ENCODE results near the gene HTR3E.
A peak's percentile ranks its signal among the peaks of the same experiment; 100 is the strongest.

Gene HTR3E

DNA sequence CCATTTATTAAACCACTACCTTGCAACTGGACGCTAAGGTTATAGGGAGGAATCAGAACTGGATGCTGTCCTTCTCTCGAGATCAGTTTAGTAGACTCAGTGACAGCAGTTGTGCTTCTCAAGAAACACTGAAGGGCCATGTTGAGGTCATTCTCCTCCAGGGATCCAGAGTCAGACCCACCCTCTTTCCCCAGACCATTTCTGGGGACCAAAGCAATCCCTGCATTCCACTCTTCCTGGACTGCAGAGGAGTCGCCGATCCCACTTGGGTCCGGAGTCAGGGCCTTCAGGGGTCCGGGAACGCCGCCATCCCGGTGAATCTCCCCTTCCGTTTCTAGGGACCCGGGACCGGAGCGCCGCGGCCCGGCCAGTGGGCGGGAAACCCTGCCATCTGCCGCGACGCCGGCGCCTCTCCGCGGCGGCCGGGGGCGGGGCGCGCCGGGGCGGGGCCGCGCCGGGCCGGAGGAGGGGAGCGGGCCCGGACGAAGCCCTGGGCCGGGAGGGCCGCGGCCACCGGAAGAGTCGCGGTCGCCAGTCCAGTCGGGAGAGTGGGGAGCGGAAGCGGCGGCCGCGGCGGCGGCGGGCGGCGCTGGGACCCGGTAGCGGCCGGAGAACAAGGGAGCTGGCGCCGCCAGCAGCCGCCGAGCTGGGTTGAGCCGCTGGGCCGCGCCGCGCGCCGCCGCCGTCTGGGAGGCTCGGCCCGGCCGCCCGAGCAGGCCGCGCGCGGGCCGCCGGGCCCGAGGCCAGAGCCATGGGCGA is 58.2 kb downstream of the HTR3E start, which contains the start of gene DVL3 (continued):
- TF ChIP-seq, protein P1, sequence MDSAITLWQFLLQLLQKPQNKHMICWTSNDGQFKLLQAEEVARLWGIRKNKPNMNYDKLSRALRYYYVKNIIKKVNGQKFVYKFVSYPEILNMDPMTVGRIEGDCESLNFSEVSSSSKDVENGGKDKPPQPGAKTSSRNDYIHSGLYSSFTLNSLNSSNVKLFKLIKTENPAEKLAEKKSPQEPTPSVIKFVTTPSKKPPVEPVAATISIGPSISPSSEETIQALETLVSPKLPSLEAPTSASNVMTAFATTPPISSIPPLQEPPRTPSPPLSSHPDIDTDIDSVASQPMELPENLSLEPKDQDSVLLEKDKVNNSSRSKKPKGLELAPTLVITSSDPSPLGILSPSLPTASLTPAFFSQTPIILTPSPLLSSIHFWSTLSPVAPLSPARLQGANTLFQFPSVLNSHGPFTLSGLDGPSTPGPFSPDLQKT (IDR thresholded peaks at IDR 0.05; ENCODE audit: borderline replicate concordance, low read depth, low read length), result no peak
- TF ChIP-seq ZFHX2 (tag by site-specific recombination; conservative IDR thresholded peaks at IDR 0.05), result peak; percentile 15; the same call in 1 of the 2 replicates
- peak; percentile 76 for TF ChIP-seq IKZF3 (tag by site-specific recombination; IDR thresholded peaks at IDR 0.05)
- no peak for TF ChIP-seq ZNF830 (tag by site-specific recombination; IDR thresholded peaks at IDR 0.05; ENCODE audit: low read depth)
- TF ChIP-seq, protein P2, sequence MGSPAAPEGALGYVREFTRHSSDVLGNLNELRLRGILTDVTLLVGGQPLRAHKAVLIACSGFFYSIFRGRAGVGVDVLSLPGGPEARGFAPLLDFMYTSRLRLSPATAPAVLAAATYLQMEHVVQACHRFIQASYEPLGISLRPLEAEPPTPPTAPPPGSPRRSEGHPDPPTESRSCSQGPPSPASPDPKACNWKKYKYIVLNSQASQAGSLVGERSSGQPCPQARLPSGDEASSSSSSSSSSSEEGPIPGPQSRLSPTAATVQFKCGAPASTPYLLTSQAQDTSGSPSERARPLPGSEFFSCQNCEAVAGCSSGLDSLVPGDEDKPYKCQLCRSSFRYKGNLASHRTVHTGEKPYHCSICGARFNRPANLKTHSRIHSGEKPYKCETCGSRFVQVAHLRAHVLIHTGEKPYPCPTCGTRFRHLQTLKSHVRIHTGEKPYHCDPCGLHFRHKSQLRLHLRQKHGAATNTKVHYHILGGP (tag by site-specific recombination; IDR thresholded peaks at IDR 0.05), result no peak
- no peak for TF ChIP-seq ZFP3 (tag by site-specific recombination; IDR thresholded peaks at IDR 0.05; ENCODE audit: low read depth)
- 0 out of 2 replicates have a peak, but pooled peaks have one; percentile 18 for TF ChIP-seq KLF10 (tag by site-specific recombination; IDR thresholded peaks at IDR 0.05)
- TF ChIP-seq BCL11B (tag by site-specific recombination; IDR thresholded peaks at IDR 0.05; ENCODE audit: low read depth), result 0 out of 2 replicates have a peak, but pooled peaks have one; percentile 10
- no peak for TF ChIP-seq MZF1 (tag by site-specific recombination; IDR thresholded peaks at IDR 0.05; ENCODE audit: borderline replicate concordance)
- peak; percentile 42 for TF ChIP-seq SP3 (tag by site-specific recombination; IDR thresholded peaks at IDR 0.05)

DNA sequence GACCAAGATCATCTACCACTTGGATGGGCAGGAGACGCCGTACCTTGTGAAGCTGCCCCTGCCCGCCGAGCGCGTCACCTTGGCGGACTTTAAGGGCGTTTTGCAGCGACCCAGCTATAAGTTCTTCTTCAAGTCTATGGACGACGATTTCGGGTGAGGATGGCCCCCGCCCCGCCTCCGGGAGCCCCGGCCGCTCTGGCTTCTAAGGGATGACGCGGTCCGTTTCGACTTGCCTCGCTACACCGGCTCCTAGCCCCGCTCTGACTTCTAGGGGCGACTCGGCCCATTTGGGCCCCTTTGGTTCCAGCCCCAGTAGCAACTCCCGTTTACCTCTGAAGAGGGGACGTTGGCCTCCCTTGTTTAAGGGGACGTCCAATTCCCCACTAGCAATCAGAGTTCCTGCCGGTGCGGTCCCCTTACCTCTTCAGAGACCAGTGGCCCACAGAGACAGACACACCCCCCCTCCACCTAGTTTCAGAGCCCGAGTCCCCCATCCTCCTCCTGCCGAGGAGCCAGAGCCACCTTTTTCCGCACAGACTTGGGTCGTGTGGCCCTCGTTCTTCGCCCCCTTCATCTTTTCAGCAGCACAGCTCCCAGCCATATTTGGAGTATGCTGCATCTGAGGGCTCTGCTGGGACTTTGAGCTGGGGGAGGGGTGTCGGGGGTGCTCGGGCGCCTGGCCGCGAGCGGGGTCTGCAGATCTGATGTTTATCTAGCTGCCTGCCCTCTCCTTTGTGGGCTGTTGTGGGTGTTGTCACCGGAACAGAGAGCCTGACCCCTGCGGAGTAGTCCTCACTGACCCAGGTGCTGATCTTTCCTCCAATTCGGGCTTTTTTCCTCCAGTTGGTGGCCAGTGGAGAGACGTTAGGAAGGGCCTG is 59.0 kb downstream of the HTR3E start:
- Histone ChIP-seq H3K36me3 (ENCODE audit: control insufficient read depth in 2 of 2, insufficient read depth in 1 of 2, low read length in 2 of 2) (peaks cover 0 to 15% of the 10 kb centered on the region in 2 experiments; a peak in 2 of 3 replicates), H3K4me3 (ENCODE audit: low read depth, low read length) (peak overlapping the region; percentile 82), H3K9me3 (ENCODE audit: control insufficient read depth, insufficient read depth, low read depth, low read length) (no peaks in the 10 kb centered on the region), H3K4me1 (ENCODE audit: control insufficient read depth, insufficient read depth, low read length) (no peaks in the 10 kb centered on the region), H3K27ac (ENCODE audit: extremely low read depth, low read depth, low read length) (peak overlapping the region; percentile 95)
- ChIA-PET CTCF (interaction anchor here (0.6 to 1.6 kb wide), 4 partner anchors 10 to 271 kb away, joined by 3 read pairs; partner anchors contain the start of gene PARL), POLR2A (interaction anchor here (0.6 to 2.0 kb wide), 8 partner anchors 13 to 140 kb away, joined by 3 to 11 read pairs (median 6); partner anchors contain the start of genes ABCF3, AP2M1 and EIF2B5)
- TF ChIP-seq KLF7 (tag by site-specific recombination; IDR thresholded peaks at IDR 0.05; ENCODE audit: borderline replicate concordance), result no peak
- no peak for TF ChIP-seq ZNF157 (tag by site-specific recombination; IDR thresholded peaks at IDR 0.05)
- no peak for TF ChIP-seq ZNF221 (tag by site-specific recombination; IDR thresholded peaks at IDR 0.05; ENCODE audit: borderline replicate concordance)
- no peak for TF ChIP-seq ZNF433 (tag by site-specific recombination; IDR thresholded peaks at IDR 0.05; ENCODE audit: low read depth)
- 0 out of 2 replicates have a peak, but pooled peaks have one; percentile 19 for TF ChIP-seq ZEB2 (tag by site-specific recombination; IDR thresholded peaks at IDR 0.05)
- TF ChIP-seq, protein P3, sequence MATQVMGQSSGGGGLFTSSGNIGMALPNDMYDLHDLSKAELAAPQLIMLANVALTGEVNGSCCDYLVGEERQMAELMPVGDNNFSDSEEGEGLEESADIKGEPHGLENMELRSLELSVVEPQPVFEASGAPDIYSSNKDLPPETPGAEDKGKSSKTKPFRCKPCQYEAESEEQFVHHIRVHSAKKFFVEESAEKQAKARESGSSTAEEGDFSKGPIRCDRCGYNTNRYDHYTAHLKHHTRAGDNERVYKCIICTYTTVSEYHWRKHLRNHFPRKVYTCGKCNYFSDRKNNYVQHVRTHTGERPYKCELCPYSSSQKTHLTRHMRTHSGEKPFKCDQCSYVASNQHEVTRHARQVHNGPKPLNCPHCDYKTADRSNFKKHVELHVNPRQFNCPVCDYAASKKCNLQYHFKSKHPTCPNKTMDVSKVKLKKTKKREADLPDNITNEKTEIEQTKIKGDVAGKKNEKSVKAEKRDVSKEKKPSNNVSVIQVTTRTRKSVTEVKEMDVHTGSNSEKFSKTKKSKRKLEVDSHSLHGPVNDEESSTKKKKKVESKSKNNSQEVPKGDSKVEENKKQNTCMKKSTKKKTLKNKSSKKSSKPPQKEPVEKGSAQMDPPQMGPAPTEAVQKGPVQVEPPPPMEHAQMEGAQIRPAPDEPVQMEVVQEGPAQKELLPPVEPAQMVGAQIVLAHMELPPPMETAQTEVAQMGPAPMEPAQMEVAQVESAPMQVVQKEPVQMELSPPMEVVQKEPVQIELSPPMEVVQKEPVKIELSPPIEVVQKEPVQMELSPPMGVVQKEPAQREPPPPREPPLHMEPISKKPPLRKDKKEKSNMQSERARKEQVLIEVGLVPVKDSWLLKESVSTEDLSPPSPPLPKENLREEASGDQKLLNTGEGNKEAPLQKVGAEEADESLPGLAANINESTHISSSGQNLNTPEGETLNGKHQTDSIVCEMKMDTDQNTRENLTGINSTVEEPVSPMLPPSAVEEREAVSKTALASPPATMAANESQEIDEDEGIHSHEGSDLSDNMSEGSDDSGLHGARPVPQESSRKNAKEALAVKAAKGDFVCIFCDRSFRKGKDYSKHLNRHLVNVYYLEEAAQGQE (tag by site-specific recombination; IDR thresholded peaks at IDR 0.05), result peak; percentile 65; the same call in 1 of the 2 replicates
- TF ChIP-seq, protein P4, sequence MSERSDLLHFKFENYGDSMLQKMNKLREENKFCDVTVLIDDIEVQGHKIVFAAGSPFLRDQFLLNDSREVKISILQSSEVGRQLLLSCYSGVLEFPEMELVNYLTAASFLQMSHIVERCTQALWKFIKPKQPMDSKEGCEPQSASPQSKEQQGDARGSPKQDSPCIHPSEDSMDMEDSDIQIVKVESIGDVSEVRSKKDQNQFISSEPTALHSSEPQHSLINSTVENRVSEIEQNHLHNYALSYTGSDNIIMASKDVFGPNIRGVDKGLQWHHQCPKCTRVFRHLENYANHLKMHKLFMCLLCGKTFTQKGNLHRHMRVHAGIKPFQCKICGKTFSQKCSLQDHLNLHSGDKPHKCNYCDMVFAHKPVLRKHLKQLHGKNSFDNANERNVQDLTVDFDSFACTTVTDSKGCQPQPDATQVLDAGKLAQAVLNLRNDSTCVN (tag by site-specific recombination; optimal IDR thresholded peaks at IDR 0.05), result peak; percentile 55
- TF ChIP-seq, protein P5, sequence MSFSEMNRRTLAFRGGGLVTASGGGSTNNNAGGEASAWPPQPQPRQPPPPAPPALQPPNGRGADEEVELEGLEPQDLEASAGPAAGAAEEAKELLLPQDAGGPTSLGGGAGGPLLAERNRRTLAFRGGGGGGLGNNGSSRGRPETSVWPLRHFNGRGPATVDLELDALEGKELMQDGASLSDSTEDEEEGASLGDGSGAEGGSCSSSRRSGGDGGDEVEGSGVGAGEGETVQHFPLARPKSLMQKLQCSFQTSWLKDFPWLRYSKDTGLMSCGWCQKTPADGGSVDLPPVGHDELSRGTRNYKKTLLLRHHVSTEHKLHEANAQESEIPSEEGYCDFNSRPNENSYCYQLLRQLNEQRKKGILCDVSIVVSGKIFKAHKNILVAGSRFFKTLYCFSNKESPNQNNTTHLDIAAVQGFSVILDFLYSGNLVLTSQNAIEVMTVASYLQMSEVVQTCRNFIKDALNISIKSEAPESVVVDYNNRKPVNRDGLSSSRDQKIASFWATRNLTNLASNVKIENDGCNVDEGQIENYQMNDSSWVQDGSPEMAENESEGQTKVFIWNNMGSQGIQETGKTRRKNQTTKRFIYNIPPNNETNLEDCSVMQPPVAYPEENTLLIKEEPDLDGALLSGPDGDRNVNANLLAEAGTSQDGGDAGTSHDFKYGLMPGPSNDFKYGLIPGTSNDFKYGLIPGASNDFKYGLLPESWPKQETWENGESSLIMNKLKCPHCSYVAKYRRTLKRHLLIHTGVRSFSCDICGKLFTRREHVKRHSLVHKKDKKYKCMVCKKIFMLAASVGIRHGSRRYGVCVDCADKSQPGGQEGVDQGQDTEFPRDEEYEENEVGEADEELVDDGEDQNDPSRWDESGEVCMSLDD (tag by site-specific recombination; IDR thresholded peaks at IDR 0.05), result 0 out of 2 replicates have a peak, but pooled peaks have one; percentile 21
- TF ChIP-seq ZNF473 (tag by site-specific recombination; IDR thresholded peaks at IDR 0.05), result no peak
- TF ChIP-seq, protein P6, sequence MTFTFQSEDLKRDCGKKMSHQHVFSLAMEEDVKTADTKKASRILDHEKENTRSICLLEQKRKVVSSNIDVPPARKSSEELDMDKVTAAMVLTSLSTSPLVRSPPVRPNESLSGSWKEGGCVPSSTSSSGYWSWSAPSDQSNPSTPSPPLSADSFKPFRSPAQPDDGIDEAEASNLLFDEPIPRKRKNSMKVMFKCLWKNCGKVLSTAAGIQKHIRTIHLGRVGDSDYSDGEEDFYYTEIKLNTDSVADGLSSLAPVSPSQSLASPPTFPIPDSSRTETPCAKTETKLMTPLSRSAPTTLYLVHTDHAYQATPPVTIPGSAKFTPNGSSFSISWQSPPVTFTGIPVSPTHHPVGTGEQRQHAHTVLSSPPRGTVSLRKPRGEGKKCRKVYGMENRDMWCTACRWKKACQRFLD (tag by site-specific recombination; IDR thresholded peaks at IDR 0.05), result no peak

Data from HEK293 (cell line).